Fibroblast of lung (primary cell): ENCODE measurements around the gene ST8SIA6. TPM values are rescaled to one million over a fixed set of nuclear protein-coding genes. Genes with fewer than 3 reads are reported as not detected.

ENCODE experiments used
- DNase-seq, 2 donors: peaks; one replicate each; pipeline versions ENCODE4 v3.0.0 to v3.0.0-alpha.2; 2010; ENCODE audit warnings: low read depth in 2 of 2
- H2AFZ ChIP-seq: 2 replicates; pipeline ENCODE4 v1.5.1; 2012; ENCODE audit warnings: low read length, control low read depth, inconsistent platforms
- H3K27ac ChIP-seq: 2 replicates; pipeline ENCODE4 v1.5.1; 2011; ENCODE audit warnings: low read length, control low read depth; ENCODE audit not compliant: insufficient read depth
- H3K27me3 ChIP-seq: 2 replicates; pipeline ENCODE4 v1.5.1; 2011; ENCODE audit warnings: mild to moderate bottlenecking, low read length; ENCODE audit not compliant: control insufficient read depth, insufficient read depth
- H3K36me3 ChIP-seq: 2 replicates; pipeline ENCODE4 v1.5.1; 2011; ENCODE audit warnings: low read length; ENCODE audit not compliant: control insufficient read depth, insufficient read depth
- H3K4me1 ChIP-seq: 2 replicates; pipeline ENCODE4 v1.5.1; 2011; ENCODE audit warnings: low read length; ENCODE audit not compliant: control insufficient read depth, insufficient read depth; ENCODE audit errors: extremely low read depth
- H3K4me2 ChIP-seq: 2 replicates; pipeline ENCODE4 v1.5.1; 2011; ENCODE audit warnings: low read length, control low read depth; ENCODE audit not compliant: insufficient read depth; ENCODE audit errors: extremely low read depth
- H3K4me3 ChIP-seq, 4 experiments: fragments of 200-600 bp in 1 of 4; sonication (generic) in 1 of 4; replicated peaks in 1 of 4; 2 replicates each; pipeline ENCODE4 v1.5.1; 2011 to 2016; ENCODE audit warnings: low read length in 4 of 4, low read depth in 3 of 4, mild to moderate bottlenecking in 3 of 4, control low read depth in 2 of 4, inconsistent platforms in 1 of 4, mixed read lengths in 1 of 4; ENCODE audit not compliant: insufficient read depth in 1 of 4; ENCODE audit errors: control extremely low read depth in 1 of 4
- H3K79me2 ChIP-seq: 2 replicates; pipeline ENCODE4 v1.5.1; 2012; ENCODE audit warnings: mild to moderate bottlenecking, low read length, inconsistent platforms; ENCODE audit not compliant: control insufficient read depth, insufficient read depth
- H3K9ac ChIP-seq: 2 replicates; pipeline ENCODE4 v1.5.1; 2011; ENCODE audit warnings: mild to moderate bottlenecking, low read length, control low read depth; ENCODE audit not compliant: insufficient read depth
- H3K9me3 ChIP-seq: 2 replicates; pipeline ENCODE4 v1.5.1; 2012; ENCODE audit warnings: low read depth, low read length; ENCODE audit not compliant: control insufficient read depth, insufficient read depth
- H4K20me1 ChIP-seq: 2 replicates; pipeline ENCODE4 v1.5.1; 2011; ENCODE audit warnings: low read length; ENCODE audit not compliant: control insufficient read depth, insufficient read depth; ENCODE audit errors: extremely low read depth
- EZH2 ChIP-seq: IDR thresholded peaks from 2 replicates; pipeline ENCODE4 v1.5.1; 2012; ENCODE audit warnings: low read length, control low read depth, mild to moderate bottlenecking; ENCODE audit errors: missing control alignments
- polyA plus RNA-seq, 2 donors: library from polyadenylated mRNA; depleted of rRNA in 1 of 2; stranded (reverse) in 1 of 2; unstranded in 1 of 2; fragments of >200 nt; gene quantifications; 2 replicates each; pipeline ENCODE4 v1.2.1, GENCODE V29; 2011 to 2012; ENCODE audit warnings: missing spikeins in 1 of 2
- total RNA-seq: library from RNA; depleted of rRNA; stranded (reverse); fragments of >200 nt; gene quantifications from 2 replicates; pipeline ENCODE4 v1.2.1, GENCODE V29; 2014
- TF ChIP-seq, protein P1 (sequence below), 2 donors: IDR thresholded peaks in 1 of 2; conservative IDR thresholded peaks in 1 of 2; 1 replicate in 1 of 2; 2 replicates in 1 of 2; pipeline ENCODE4 v1.5.1; 2011 to 2012; ENCODE audit warnings: low read length in 2 of 2, control low read depth in 1 of 2, inconsistent platforms in 1 of 2, low read depth in 1 of 2, mild to moderate bottlenecking in 1 of 2

The ST8SIA6 gene
- total and polyA plus RNA-seq, 2 donors (not counting 1 experiment from before 2014, with no cell fraction given): under 0.01 to 0.05 TPM

GRCh38 chr10:17475661-17476060 is 21.3 kb upstream of the ST8SIA6 start:
- Histone ChIP-seq H4K20me1 (no peaks in the 10 kb centered on the region), H3K27me3 (no peaks in the 10 kb centered on the region), H3K4me2 (no peak overlapping the region), H3K79me2 (no peaks in the 10 kb centered on the region), H3K36me3 (no peaks in the 10 kb centered on the region), H2AFZ (no peak overlapping the region), H3K9me3 (no peaks in the 10 kb centered on the region), H3K4me1 (no peaks in the 10 kb centered on the region), H3K9ac (no peak overlapping the region), H3K4me3 (no peak overlapping the region), H3K27ac (no peak overlapping the region)
- TF ChIP-seq, protein P1, sequence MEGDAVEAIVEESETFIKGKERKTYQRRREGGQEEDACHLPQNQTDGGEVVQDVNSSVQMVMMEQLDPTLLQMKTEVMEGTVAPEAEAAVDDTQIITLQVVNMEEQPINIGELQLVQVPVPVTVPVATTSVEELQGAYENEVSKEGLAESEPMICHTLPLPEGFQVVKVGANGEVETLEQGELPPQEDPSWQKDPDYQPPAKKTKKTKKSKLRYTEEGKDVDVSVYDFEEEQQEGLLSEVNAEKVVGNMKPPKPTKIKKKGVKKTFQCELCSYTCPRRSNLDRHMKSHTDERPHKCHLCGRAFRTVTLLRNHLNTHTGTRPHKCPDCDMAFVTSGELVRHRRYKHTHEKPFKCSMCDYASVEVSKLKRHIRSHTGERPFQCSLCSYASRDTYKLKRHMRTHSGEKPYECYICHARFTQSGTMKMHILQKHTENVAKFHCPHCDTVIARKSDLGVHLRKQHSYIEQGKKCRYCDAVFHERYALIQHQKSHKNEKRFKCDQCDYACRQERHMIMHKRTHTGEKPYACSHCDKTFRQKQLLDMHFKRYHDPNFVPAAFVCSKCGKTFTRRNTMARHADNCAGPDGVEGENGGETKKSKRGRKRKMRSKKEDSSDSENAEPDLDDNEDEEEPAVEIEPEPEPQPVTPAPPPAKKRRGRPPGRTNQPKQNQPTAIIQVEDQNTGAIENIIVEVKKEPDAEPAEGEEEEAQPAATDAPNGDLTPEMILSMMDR (conservative IDR thresholded peaks at IDR 0.05 in 1 of 2, IDR thresholded peaks at IDR 0.05 in 1 of 2; ENCODE audit: low read depth in 1 of 2, low read length in 2 of 2): no peak
- TF ChIP-seq EZH2: no peak
- no peak for DNase-seq

- Histone ChIP-seq H3K27ac (no peak overlapping the region), H2AFZ (no peak overlapping the region), H3K79me2 (no peaks in the 10 kb centered on the region), H3K9me3 (no peaks in the 10 kb centered on the region), H3K4me2 (no peak overlapping the region), H3K9ac (no peak overlapping the region), H3K4me1 (no peaks in the 10 kb centered on the region), H3K27me3 (no peaks in the 10 kb centered on the region), H3K36me3 (no peaks in the 10 kb centered on the region), H4K20me1 (no peaks in the 10 kb centered on the region), H3K4me3 (no peak overlapping the region)
- peak in 1 of 2 donors; percentile 47 for DNase-seq
- TF ChIP-seq, protein P1 (conservative IDR thresholded peaks at IDR 0.05 in 1 of 2, IDR thresholded peaks at IDR 0.05 in 1 of 2; ENCODE audit: low read depth in 1 of 2, low read length in 2 of 2): peak; percentile 16 to 33
- no peak for TF ChIP-seq EZH2
These were observed 20.4 kb upstream of the ST8SIA6 start for GRCh38 chr10:17474595-17475323.

DNA sequence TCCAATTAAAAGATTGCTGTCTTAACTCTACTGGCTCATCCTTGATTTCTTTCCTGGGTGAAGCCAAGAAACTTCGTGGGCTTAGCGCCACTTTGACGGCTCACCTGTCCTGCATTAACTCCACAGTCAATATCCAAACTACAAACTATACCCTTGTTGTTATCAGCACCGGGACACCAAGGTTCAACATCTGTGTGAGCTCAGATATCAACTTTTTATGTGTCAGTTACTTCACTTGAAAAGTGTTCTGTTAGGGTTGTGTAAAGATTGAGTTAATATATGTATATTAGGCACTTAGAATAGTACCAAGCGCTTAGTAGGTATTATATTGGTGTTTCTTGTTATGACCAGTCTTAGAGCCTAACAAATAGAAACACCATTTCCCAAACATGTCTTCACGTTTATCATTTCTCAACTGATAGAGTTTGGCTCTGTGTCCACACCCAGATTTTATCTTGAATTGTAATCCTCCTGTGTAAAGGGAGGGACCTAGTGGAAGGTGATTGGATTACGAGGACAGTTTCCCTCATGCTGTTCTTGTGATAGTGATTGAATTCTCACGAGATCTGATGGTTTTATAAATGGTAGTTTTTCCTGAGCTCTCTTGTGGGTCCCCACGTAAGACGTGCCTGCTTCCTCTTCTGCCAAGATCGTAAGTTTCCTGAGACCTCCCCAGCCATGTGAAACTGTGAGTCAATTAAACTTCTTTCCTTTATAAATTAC is 19.0 kb upstream of the ST8SIA6 start:
- Histone ChIP-seq H2AFZ (no peak overlapping the region), H3K27me3 (no peaks in the 10 kb centered on the region), H3K36me3 (no peaks in the 10 kb centered on the region), H3K4me1 (no peaks in the 10 kb centered on the region), H3K79me2 (no peaks in the 10 kb centered on the region), H3K4me2 (no peak overlapping the region), H4K20me1 (no peaks in the 10 kb centered on the region), H3K9me3 (no peaks in the 10 kb centered on the region), H3K4me3 (no peak overlapping the region), H3K27ac (no peak overlapping the region), H3K9ac (no peak overlapping the region)
- TF ChIP-seq, protein P1 (conservative IDR thresholded peaks at IDR 0.05 in 1 of 2, IDR thresholded peaks at IDR 0.05 in 1 of 2; ENCODE audit: low read depth in 1 of 2, low read length in 2 of 2): no peak
- TF ChIP-seq EZH2: no peak
- DNase-seq: no peak
